Measurements from ENCODE around the gene CASP14.
"Not testable (repeated sequence)": the region's sequence is repeated elsewhere in the genome, so short reads cannot be mapped to it uniquely, and the experiment has no call there.

Gene CASP14, protein sequence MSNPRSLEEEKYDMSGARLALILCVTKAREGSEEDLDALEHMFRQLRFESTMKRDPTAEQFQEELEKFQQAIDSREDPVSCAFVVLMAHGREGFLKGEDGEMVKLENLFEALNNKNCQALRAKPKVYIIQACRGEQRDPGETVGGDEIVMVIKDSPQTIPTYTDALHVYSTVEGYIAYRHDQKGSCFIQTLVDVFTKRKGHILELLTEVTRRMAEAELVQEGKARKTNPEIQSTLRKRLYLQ

GRCh38 chr19:15048885-15049541 lies at the start of gene CASP14:
TSS of gene CASP14 (plus strand) at chr19:15049480. CDS start at chr19:15052252, 2,772 bp downstream.
- no peak for DNase-seq (ENCODE audit: low spot score)

GRCh38 chr19:15008308-15008707 lies 41.0 kb upstream of the CASP14 start:
- no peak for DNase-seq (ENCODE audit: low spot score)

DNA sequence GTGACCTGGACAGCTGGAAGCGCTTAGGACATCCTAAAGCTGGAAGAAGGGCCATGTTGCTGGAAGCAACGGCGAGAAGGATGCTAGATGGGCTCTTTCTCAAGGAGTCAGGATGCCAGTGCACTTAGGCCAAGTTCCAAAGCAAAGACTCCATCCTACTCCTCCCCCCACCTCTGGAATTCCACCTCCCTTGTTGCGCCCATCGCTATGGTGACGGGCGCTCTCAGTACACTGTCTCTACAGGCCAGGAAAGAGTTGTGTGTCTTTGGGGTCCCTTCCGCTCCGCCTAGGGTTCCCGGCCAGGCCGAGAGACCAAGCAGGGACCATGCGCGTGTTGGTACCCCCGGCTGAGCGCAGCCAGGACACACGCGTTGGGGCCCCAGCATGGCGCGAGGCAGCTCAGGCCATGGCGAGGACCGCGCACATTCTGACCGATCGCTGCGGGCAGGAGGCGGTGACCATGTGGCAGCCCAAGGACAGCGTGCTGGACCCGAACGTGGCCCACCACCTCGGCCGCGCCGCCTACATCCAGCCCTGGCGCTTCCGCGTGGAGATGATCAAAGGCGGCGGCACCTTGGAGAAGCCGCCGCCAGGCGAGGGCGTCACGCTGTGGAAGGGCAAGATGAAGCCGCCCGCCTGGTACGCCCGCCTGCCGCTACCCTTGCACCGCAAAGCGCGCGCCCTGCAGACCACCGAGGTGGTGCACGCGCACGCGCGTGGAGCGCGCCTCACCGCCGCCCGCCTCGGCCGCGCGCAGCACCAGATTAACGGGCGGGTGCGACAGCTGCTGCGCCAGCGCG lies 38.6 kb upstream of the CASP14 start:
- no peak for DNase-seq (ENCODE audit: low spot score)

- no peak for DNase-seq (ENCODE audit: low spot score)
Measured at GRCh38 chr19:15014579-15014978, 34.7 kb upstream of the CASP14 start.

GRCh38 chr19:15015946-15016542 lies 33.2 kb upstream of the CASP14 start:
- peak; percentile 27 for DNase-seq (ENCODE audit: low spot score)

DNA sequence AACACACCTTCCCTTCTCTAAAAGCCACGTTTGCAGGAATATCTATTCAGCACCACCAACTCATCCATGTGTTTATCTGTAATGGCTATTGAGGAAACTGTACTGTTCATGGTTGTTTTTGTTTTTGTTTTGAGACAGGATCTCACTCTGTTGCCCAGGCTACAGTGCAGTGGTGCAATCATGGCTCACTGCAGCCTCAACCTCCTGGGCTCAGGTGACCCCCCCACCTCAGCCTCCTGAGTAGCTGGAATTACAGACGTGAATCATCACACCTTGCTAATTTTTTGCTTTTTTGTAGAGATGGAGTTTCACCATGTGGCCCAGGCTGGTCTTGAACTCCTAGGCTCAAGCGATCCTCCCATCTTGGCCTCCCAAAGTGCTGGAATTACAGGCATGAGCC lies 30.4 kb upstream of the CASP14 start:
- not testable (repeated sequence) for DNase-seq (ENCODE audit: low spot score)

DNA sequence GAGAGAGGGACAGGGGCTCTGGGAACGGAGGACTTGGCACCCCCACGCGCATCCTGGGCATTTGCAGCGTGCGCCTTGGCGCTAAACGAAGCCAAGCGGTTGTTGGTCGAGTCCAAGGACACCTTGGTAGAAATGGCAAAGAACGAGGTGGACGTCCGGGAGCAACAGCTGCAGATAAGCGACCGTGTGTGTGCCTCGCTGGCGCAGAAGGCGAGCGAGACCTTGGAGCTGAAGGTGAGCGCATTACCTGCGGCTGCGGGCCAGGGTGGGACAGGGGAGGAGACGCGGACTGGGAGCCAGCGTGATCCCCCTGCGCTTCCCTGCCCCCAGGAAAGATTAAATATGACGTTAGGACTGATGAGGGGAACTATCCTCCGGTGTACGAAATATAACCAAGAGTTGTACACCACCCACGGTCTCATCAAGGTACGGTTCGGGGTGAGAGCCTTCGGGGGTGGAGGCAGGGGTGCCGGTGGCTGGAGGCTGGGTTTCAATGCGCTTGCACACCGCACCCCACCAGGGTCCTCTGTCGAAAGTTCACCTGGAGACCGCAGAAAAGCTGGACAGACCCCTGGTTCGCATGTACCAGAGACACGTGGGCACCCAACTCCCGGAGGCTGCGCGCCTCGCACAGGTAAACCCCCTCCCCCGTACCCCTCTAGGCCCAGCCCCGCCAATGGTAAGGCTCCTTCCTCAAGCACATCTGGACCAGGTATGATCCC lies 27.8 kb upstream of the CASP14 start:
- no peak for DNase-seq (ENCODE audit: low spot score)

DNA sequence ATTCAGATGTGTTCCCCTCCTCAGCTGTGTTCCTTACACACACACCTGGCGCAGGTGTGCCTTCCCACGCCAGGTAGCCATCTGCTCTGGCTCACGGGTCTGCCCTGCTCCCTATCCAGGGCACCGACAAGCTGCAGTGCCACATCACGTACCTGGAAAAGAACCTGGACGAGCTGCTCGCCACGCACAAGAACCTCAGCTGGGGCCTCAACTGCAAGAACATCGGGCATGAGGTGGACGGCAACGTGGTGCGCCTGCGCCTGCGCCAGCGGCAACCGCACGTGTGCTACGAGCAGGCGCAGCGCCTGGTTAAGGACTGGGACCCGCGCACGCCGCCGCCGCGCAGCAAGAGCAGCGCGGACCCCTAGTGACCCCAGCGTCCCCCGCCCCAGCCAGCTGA lies 26.5 kb upstream of the CASP14 start:
- DNase-seq (ENCODE audit: low spot score): no peak

DNA sequence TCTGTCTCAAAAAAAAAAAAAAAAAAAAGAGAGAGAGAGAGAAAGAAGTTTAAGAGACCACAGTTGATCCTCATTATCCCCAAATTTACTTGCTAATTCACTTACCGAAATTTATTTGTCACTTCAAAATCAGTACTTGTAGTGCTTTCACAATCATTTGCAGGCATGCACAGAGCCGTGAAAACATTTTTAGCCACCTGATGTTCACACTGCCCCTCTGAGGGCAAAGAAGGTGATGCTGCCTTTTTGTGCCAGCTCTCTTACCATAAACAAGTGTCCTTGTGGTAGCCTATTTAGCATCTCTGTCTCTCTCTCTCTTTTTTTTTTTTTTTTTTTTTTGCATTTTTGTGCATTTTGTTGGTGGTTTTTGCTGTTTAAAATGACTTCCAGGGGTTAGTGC lies 24.1 kb upstream of the CASP14 start:
- DNase-seq (ENCODE audit: low spot score): no peak

- no peak for DNase-seq (ENCODE audit: low spot score)
Measured at GRCh38 chr19:15028490-15028889, 20.8 kb upstream of the CASP14 start.

DNA sequence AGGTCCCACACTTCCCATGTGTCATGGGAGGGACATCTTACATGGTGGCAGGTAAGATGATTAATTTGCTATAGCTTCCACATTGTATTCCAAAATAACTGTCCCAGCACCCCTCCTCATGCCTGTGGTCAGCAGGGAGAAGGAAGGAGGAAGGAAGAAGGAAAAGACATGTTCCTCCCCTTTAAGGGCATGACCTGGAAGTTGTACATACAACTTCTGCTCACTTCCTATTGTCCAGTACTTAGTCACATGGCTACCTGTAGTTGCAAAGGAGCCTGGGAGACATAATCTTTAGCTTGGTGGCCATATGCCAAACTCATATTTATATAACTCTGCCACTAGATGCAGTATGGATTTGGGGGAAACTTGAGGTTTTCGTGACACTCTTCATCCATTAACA lies 17.6 kb upstream of the CASP14 start:
- DNase-seq (ENCODE audit: low spot score): no peak

- no peak for DNase-seq (ENCODE audit: low spot score)
Measured at GRCh38 chr19:15035795-15036311, 13.4 kb upstream of the CASP14 start.

DNA sequence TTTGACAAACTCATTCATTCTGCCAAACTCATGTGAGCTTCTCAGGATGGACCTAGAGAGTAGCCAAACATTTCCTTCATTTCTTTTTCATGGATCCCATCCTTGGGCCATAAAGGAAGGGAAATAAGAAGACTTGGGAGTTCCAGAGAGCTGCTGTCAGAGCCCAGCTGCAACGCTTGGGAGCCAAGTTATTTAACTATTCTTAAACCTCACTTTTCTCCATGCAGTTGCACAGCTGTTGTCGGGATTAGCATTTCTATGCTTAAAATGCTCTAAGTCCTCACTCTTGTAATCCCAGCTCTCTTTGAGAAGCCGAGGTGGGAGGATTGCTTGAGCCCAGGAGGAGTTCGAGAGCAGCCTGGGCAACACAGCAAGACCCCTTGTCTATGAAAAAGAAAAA lies 11.7 kb upstream of the CASP14 start:
- no peak for DNase-seq (ENCODE audit: low spot score)

- DNase-seq (ENCODE audit: low spot score): no peak
Measured at GRCh38 chr19:15038294-15038693, 11.0 kb upstream of the CASP14 start.

DNA sequence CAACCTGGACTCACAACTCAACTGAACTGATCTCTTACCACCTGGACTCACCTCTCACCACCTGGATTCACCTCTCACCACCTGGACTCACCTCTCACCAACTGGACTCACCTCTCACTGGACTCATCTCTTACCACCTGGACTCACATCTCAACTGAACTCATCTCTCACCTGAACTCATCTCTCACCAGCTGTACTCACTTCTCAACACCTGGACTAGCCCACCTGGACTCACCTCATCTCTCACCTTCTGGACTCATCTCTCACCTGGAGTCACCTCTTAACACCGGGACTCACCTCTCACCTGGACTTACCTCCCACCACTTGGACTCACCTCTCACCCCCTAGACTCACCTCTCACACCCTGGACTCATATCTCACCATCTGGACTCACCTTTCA lies 7.3 kb upstream of the CASP14 start:
- no peak for DNase-seq (ENCODE audit: low spot score)

GRCh38 chr19:15042826-15043225 lies 6.5 kb upstream of the CASP14 start:
- DNase-seq (ENCODE audit: low spot score): no peak

DNA sequence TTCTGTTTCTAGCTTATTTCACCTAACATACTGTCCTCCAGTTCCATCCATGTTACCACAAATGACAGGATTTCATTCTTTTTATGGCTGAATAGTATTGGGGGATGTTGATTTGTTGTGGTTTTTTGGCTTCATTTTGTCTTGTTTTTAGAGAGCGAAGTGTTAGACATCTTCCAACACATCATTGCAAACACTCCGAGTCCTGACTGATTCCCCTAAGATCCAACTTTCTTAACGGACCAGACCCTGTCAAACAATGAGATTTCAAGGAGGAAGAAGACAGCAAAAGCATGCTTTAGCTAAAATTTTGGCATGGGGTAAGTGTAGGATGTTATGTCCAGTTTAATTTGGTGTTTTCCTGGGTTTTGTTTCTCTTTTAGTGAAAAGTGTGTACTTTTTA lies 3.8 kb upstream of the CASP14 start:
- no peak for DNase-seq (ENCODE audit: low spot score)

DNA sequence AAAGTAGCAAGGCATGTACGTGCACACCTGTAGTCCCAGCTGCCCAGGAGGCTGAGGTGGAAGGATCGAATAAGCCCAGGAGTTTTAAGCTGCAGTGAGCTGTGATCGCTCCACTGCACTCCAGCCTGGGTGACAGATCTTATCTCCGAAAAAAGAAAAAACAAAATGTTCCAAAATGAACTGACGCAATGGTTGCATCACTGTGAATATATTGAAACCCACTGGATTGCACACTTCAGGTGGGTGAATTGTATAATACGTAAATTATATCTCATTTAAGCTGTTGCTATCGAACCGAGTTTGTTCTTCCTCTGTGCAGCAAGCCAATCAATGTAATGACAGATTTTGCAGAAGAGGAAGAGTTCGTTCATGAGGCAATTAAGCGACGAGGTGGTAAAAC lies 1.6 kb upstream of the CASP14 start:
- DNase-seq (ENCODE audit: low spot score): no peak

- DNase-seq (ENCODE audit: low spot score): no peak
Measured at GRCh38 chr19:15048128-15048527, 1.2 kb upstream of the CASP14 start.

DNA sequence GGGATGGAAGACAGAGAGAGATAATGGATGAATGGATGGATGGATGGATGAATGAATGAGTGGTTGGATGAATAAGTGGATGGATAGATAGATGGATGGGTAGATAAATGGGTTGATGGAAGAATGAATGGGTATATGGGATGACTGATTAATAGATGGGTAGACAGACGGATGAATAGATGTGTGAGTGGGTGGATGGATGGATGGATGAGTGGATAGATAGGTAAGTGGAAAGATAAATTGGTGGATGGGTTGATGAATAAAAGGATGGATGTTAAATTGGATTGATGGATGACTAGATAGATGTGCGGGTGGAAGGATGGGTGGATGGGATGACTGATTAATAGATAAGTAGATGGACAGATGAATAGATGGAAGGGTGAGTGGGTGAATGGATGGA lies 1.4 kb downstream of the CASP14 start:
- DNase-seq (ENCODE audit: low spot score): no peak

GRCh38 chr19:15062036-15062435 lies 12.8 kb downstream of the CASP14 start:
- no peak for DNase-seq (ENCODE audit: low spot score)

GRCh38 chr19:15070386-15070785 lies 21.1 kb downstream of the CASP14 start:
- DNase-seq (ENCODE audit: low spot score): not testable (repeated sequence)
